IMR-90 (cell line): Measurements from ENCODE around the gene MEIG1. TPM values are rescaled to one million over a fixed set of nuclear protein-coding genes. Genes with fewer than 3 reads are reported as not detected.
"Not testable (repeated sequence)": the region's sequence is repeated elsewhere in the genome, so short reads cannot be mapped to it uniquely, and the experiment has no call there.

Experiments used
- ATAC-seq: fragments of 200-7000 bp; cut with Tn5 transposase; 2 replicates; pipeline ENCODE4 v1.9.1; 2020; ENCODE audit warnings: low read depth, mild to moderate bottlenecking, moderate library complexity
- BruUV-seq: library from RNA; stranded (reverse); fragments of 400-500 nt; replicated peaks from 2 replicates; lab custom pipeline; 2021; lab: Mats Ljungman, UMichigan
- CTCF ChIA-PET: fragments of 300-600 bp; formaldehyde crosslinking; extraction: SDS; loops from one replicate; lab custom pipeline; 2021; ENCODE audit warnings: antibody characterized with exemption; lab: Yijun Ruan, JAX
- POLR2A ChIA-PET: fragments of 300-600 bp; sonication (Branson Sonifier 250); formaldehyde crosslinking; loops from one replicate; lab custom pipeline; 2022; ENCODE audit warnings: antibody characterized with exemption; ENCODE audit not compliant: unreplicated experiment; lab: Charles Lee
- DNase-seq: peaks from one replicate; pipeline ENCODE4 v3.0.0; 2013
- H2AFZ ChIP-seq: replicated peaks from 2 replicates; pipeline ENCODE3; 2013; ENCODE audit warnings: low read length, mild to moderate bottlenecking; ENCODE audit not compliant: poor library complexity
- H2AK5ac ChIP-seq: 2 replicates; pipeline ENCODE4 v1.6.1; 2013; ENCODE audit warnings: low read depth, low read length, inconsistent platforms
- H2AK9ac ChIP-seq: replicated peaks from 2 replicates; pipeline ENCODE3; 2013; ENCODE audit warnings: mild to moderate bottlenecking, low read depth, low read length, moderate library complexity; ENCODE audit not compliant: poor library complexity
- H2BK120ac ChIP-seq: 2 replicates; pipeline ENCODE4 v1.6.1; 2013; ENCODE audit warnings: low read depth, low read length, inconsistent platforms
- H2BK15ac ChIP-seq: 3 replicates; pipeline ENCODE4 v1.6.1; 2013; ENCODE audit warnings: low read depth, low read length, inconsistent platforms
- H2BK20ac ChIP-seq: 2 replicates; pipeline ENCODE4 v1.6.1; 2013; ENCODE audit warnings: low read depth, mild to moderate bottlenecking, inconsistent platforms, low read length, moderate library complexity
- H2BK5ac ChIP-seq: 2 replicates; pipeline ENCODE4 v1.6.1; 2013; ENCODE audit warnings: mild to moderate bottlenecking, low read depth, low read length, inconsistent platforms; ENCODE audit not compliant: poor library complexity, severe bottlenecking
- H3K14ac ChIP-seq: replicated peaks from 2 replicates; pipeline ENCODE4 v1.6.1; 2013; ENCODE audit warnings: low read depth, low read length, inconsistent platforms
- H3K18ac ChIP-seq: 2 replicates; pipeline ENCODE4 v1.6.1; 2013; ENCODE audit warnings: low read depth, low read length, control low read depth
- H3K23ac ChIP-seq: 2 replicates; pipeline ENCODE4 v1.6.1; 2013; ENCODE audit warnings: low read depth, low read length, inconsistent platforms
- H3K27ac ChIP-seq: 2 replicates; pipeline ENCODE4 v1.5.1; 2013; ENCODE audit warnings: mild to moderate bottlenecking, control low read depth, low read length; ENCODE audit not compliant: insufficient read depth
- H3K27me3 ChIP-seq: 2 replicates; pipeline ENCODE4 v1.6.1; 2013; ENCODE audit warnings: low read length; ENCODE audit not compliant: control insufficient read depth, insufficient read depth
- H3K36me3 ChIP-seq: 2 replicates; pipeline ENCODE4 v1.6.1; 2013; ENCODE audit warnings: low read length, mixed read lengths; ENCODE audit not compliant: control insufficient read depth, insufficient read depth
- H3K4ac ChIP-seq: 2 replicates; pipeline ENCODE4 v1.6.1; 2013; ENCODE audit warnings: low read depth, low read length, inconsistent platforms
- H3K4me1 ChIP-seq: 2 replicates; pipeline ENCODE4 v1.6.1; 2013; ENCODE audit warnings: low read length, mixed read lengths; ENCODE audit not compliant: control insufficient read depth, insufficient read depth
- H3K4me2 ChIP-seq: 2 replicates; pipeline ENCODE4 v1.6.1; 2013; ENCODE audit warnings: low read depth, mild to moderate bottlenecking, control low read depth, low read length, moderate library complexity
- H3K4me3 ChIP-seq: 2 replicates; pipeline ENCODE4 v1.5.1; 2013; ENCODE audit warnings: low read depth, mild to moderate bottlenecking, control low read depth, low read length, moderate library complexity; ENCODE audit not compliant: insufficient read depth
- H3K56ac ChIP-seq: 2 replicates; pipeline ENCODE4 v1.6.1; 2013; ENCODE audit warnings: low read length, inconsistent platforms; ENCODE audit not compliant: insufficient read depth; ENCODE audit errors: extremely low read depth
- H3K79me1 ChIP-seq, 2 experiments: 2 replicates each; pipeline ENCODE4 v1.6.1; 2013; ENCODE audit warnings: low read length in 2 of 2, inconsistent platforms in 1 of 2, low read depth in 1 of 2
- H3K9ac ChIP-seq: 2 replicates; pipeline ENCODE4 v1.6.1; 2013; ENCODE audit warnings: low read depth, low read length, control low read depth
- H3K9me1 ChIP-seq: 2 replicates; pipeline ENCODE4 v1.6.1; 2013; ENCODE audit warnings: low read length, inconsistent platforms; ENCODE audit not compliant: insufficient read depth
- H3K9me3 ChIP-seq: 2 replicates; pipeline ENCODE4 v1.6.1; 2013; ENCODE audit warnings: low read length; ENCODE audit not compliant: control insufficient read depth, insufficient read depth
- H4K20me1 ChIP-seq: 2 replicates; pipeline ENCODE4 v1.6.1; 2013; ENCODE audit warnings: low read length, inconsistent platforms; ENCODE audit not compliant: insufficient read depth
- H4K5ac ChIP-seq: 2 replicates; pipeline ENCODE4 v1.6.1; 2013; ENCODE audit warnings: mild to moderate bottlenecking, low read depth, low read length, control low read depth
- H4K8ac ChIP-seq, 2 experiments: 2 replicates each; pipeline ENCODE4 v1.6.1; 2013; ENCODE audit warnings: low read depth in 2 of 2, low read length in 2 of 2, control low read depth in 1 of 2, inconsistent platforms in 1 of 2
- H4K91ac ChIP-seq: 2 replicates; pipeline ENCODE4 v1.6.1; 2013; ENCODE audit warnings: low read depth, low read length, inconsistent platforms; ENCODE audit not compliant: insufficient read depth
- WGBS, 2 experiments: methylation state at CpG; one replicate each; pipeline versions ENCODE4 v1.1.5 to v1.1.7; 2013; ENCODE audit warnings: missing lambda C conversion rate in 2 of 2; ENCODE audit not compliant: insufficient read length in 1 of 2; ENCODE audit errors: extremely low coverage in 2 of 2; 5-methylcytosine and 5-hydroxymethylcytosine counted together
- dilution Hi-C: fragments of 300-500 bp; cut with HindIII; formaldehyde crosslinking; loops from one replicate; pipeline ENCODE4 v1.14.3; 2018; ENCODE audit warnings: low sequenced_read_pairs; ENCODE audit not compliant: unreplicated experiment
- in situ Hi-C: fragments of 300-500 bp; cut with MboI; formaldehyde crosslinking; loops from 3 replicates; pipeline ENCODE4 v1.14.3; 2019; ENCODE audit warnings: low sequenced_read_pairs, inconsistent platforms, mixed read lengths
- intact Hi-C: fragments of 100-400 bp; cut with micrococcal nuclease; formaldehyde crosslinking; loops from 2 replicates; pipeline ENCODE4 v1.10.0; 2022
- polyA plus RNA-seq, 3 experiments: library from polyadenylated mRNA; depleted of rRNA; stranded (reverse); fragments of >200 nt; gene quantifications; 2 replicates each; pipeline ENCODE4 v1.2.3, GENCODE V29; 2012; ENCODE audit warnings: low replicate concordance in 1 of 3
- total RNA-seq: library from RNA; depleted of rRNA; stranded (reverse); fragments of >200 nt; gene quantifications from 2 replicates; pipeline ENCODE4 v1.2.3, GENCODE V29; 2012

Gene MEIG1
- total and polyA plus RNA-seq, 2 of the 4 experiments (the other 2 are of a cell fraction), result not detected

DNA sequence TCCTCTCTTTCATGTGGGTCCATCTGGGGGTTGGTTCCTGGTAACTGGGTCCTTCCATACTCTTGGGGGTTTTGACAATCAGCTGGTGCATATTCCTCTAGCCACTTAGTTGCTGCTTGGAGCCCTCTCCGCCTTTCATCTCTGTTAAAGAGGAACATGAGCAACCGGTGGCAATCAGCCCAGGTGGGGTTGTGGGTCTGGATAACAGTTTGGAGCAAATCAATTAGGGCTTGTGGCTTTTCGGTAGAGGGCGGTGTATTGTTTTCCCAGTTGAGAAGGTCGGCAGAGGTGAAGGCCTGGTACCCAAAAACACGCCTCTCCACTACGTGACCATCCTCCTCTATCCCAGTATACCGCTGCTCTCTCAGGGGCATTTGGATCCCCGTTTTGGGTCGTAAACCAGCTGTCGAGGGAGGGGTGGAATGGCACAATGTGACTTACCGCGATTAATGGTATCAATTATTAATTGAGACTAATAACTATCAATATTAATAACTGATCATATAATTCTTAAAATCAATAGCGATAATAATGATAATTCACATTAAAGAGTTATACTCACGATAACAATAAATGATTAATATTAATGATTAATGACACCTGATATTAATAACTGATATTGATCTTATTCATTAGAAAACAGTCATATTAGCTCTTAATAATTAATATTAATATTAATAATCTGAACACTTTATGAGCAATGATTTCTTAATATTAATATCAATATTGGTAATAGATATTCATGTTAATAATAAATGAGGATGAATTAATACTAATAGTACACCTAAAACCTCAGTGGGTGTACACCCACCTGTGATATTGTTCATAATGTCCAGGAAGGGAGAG, 15.2 kb downstream of the MEIG1 start:
- POLR2A ChIA-PET, H2BK120ac ChIP-seq, H3K56ac ChIP-seq, in situ Hi-C loops, H4K20me1 ChIP-seq, H3K36me3 ChIP-seq, H3K79me1 ChIP-seq, intact Hi-C loops, H3K9me1 ChIP-seq, H2AK9ac ChIP-seq, H2BK15ac ChIP-seq, CTCF ChIA-PET, DNase-seq, H3K4me1 ChIP-seq, H3K9ac ChIP-seq, H4K5ac ChIP-seq, H2BK20ac ChIP-seq, H3K4ac ChIP-seq, H3K4me2 ChIP-seq, H4K91ac ChIP-seq, dilution Hi-C loops, H2BK5ac ChIP-seq, BruUV-seq, H3K14ac ChIP-seq, H2AK5ac ChIP-seq, H3K9me3 ChIP-seq, ATAC-seq, H3K27ac ChIP-seq, H2AFZ ChIP-seq, H3K18ac ChIP-seq, H3K27me3 ChIP-seq, H4K8ac ChIP-seq, H3K4me3 ChIP-seq, H3K23ac ChIP-seq: not testable (repeated sequence)
- WGBS, 2 experiments, result no CpG with 5 or more reads among the region's 15 CpGs
